Erythroblast (primary cell): ENCODE measurements around the gene TBC1D9B.

ENCODE experiments used
- GATA1 ChIP-seq: IDR thresholded peaks from 2 replicates; pipeline ENCODE4 v1.6.1; 2011; ENCODE audit warnings: low read depth, mild to moderate bottlenecking, control low read depth, low read length, moderate library complexity
- POLR2A ChIP-seq: IDR thresholded peaks from 2 replicates; pipeline ENCODE4 v1.6.1; 2011; ENCODE audit warnings: mild to moderate bottlenecking, low read length

- TF ChIP-seq POLR2A (no peak), GATA1 (no peak)
Measured at GRCh38 chr5:179879690-179880010, 28.0 kb downstream of the TBC1D9B start.
